HG03103 (cell line): ENCODE measurements around the gene TMEM120B.
"Not testable (repeated sequence)": the region's sequence is repeated elsewhere in the genome, so short reads cannot be mapped to it uniquely, and the experiment has no call there.

Experiments
- ATAC-seq: cut with Tn5 transposase; IDR thresholded peaks from one replicate; pipeline ENCODE4 v1.9.1; 2021; ENCODE audit warnings: low read depth; ENCODE audit not compliant: unreplicated experiment

TMEM120B gene

GRCh38 chr12:121789233-121789781 is 76.8 kb downstream of the TMEM120B start:
- ATAC-seq = no peak

- ATAC-seq = peak; percentile 41
These were observed 77.5 kb downstream of the TMEM120B start for GRCh38 chr12:121789800-121790728.

GRCh38 chr12:121790785-121791184 is 78.2 kb downstream of the TMEM120B start:
- ATAC-seq = not testable (repeated sequence)

- no peak for ATAC-seq
These were observed 79.4 kb downstream of the TMEM120B start for GRCh38 chr12:121791671-121792551.

GRCh38 chr12:121792607-121793439 is 80.3 kb downstream of the TMEM120B start:
- no peak for ATAC-seq

GRCh38 chr12:121793440-121793837 is 80.9 kb downstream of the TMEM120B start, which contains the start of gene RHOF:
Gene RHOF (minus strand): TSS chr12:121793688. CDS start chr12:121793633, 55 bp downstream.
- ATAC-seq = peak; percentile 11

- ATAC-seq = peak; percentile 30
These were observed 81.4 kb downstream of the TMEM120B start for GRCh38 chr12:121793838-121794533.

- no peak for ATAC-seq
These were observed 82.0 kb downstream of the TMEM120B start for GRCh38 chr12:121794534-121795033.

GRCh38 chr12:121795034-121795968 is 82.7 kb downstream of the TMEM120B start:
- ATAC-seq = no peak

- no peak for ATAC-seq
These were observed 84.6 kb downstream of the TMEM120B start for GRCh38 chr12:121796855-121797751.

- no peak for ATAC-seq
These were observed 85.6 kb downstream of the TMEM120B start for GRCh38 chr12:121797937-121798786.

GRCh38 chr12:121798787-121799155 is 86.2 kb downstream of the TMEM120B start:
- ATAC-seq = no peak

- no peak for ATAC-seq
These were observed 86.7 kb downstream of the TMEM120B start for GRCh38 chr12:121799156-121799841.

- no peak for ATAC-seq
These were observed 87.5 kb downstream of the TMEM120B start for GRCh38 chr12:121799842-121800693.
